ENCODE measurements around the gene POMP. TPM values are rescaled to one million over a fixed set of nuclear protein-coding genes. Genes with fewer than 3 reads are reported as not detected.

The POMP gene
- total RNA-seq, 2 experiments from 2014 or later = 46.6 to 79.0 TPM

DNA sequence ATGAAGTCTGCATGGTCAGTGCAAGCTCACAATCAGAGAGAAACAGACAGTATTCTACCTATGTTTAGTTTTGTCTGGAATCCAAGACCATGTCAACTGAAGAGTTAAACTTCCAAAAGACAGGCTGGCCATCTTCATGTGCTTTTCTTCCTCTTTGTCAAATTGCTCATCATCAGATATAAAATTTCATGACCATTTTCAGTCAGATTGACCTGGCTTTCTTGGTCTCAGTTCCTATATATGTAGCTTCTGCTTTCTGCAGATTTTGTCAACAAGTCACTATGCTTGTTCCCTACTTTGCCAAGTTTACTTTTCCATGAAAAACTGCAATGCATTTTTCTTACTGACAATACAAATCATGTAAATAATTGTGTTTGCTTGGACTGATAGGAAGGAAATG, 46.0 kb downstream of the POMP start:
- Histone ChIP-seq H3K36me3 (ENCODE audit: insufficient read depth, low read length) (peaks cover 7% of the 10 kb centered on the region; the same call in 1 of the 2 replicates), H3K9me3 (ENCODE audit: low read length) (no peaks in the 10 kb centered on the region), H3K27ac (ENCODE audit: low read depth, low read length, poor library complexity, severe bottlenecking) (no peak overlapping the region), H3K4me2 (ENCODE audit: low read length) (no peak overlapping the region), H2AFZ (ENCODE audit: low read length) (no peak overlapping the region), H3K4me3 (ENCODE audit: low read depth, low read length, poor library complexity, severe bottlenecking) (no peak overlapping the region), H3K4me1 (ENCODE audit: insufficient read depth, low read length, poor library complexity, severe bottlenecking) (peaks cover 6% of the 10 kb centered on the region), H3K9me2 (ENCODE audit: insufficient read depth, low read length) (0 out of 2 replicates have a peak, but pooled peaks cover 3% of the 10 kb centered on the region), H4K20me1 (ENCODE audit: insufficient read depth, low read length) (no peaks in the 10 kb centered on the region), H3K79me2 (ENCODE audit: insufficient read depth, low read depth, low read length) (no peaks in the 10 kb centered on the region)
- BruUV-seq (replicated peaks) = no TSS peak
- intact Hi-C loops (cut with micrococcal nuclease; ENCODE audit: unreplicated experiment) = no loop called here
- no peak for DNase-seq (ENCODE audit: low spot score)
- CTCF ChIA-PET (ENCODE audit: unreplicated experiment) = no interaction called here
- POLR2A ChIA-PET = interaction anchor here (0.6 kb wide), 1 partner anchor 402 kb away, joined by 3 read pairs; no protein-coding TSS in a partner anchor
- TF ChIP-seq CTCF (conservative IDR thresholded peaks at IDR 0.05; ENCODE audit: low read length) (no peak), EZH2phosphoT487 (IDR thresholded peaks at IDR 0.05; ENCODE audit: borderline replicate concordance, low read depth, low read length) (no peak)

GRCh38 chr13:28705461-28706083, 46.6 kb downstream of the POMP start:
- Histone ChIP-seq H4K20me1 (ENCODE audit: insufficient read depth, low read length) (no peaks in the 10 kb centered on the region), H3K4me2 (ENCODE audit: low read length) (no peak overlapping the region), H3K9me3 (ENCODE audit: low read length) (no peaks in the 10 kb centered on the region), H3K4me1 (ENCODE audit: insufficient read depth, low read length, poor library complexity, severe bottlenecking) (peaks cover 6% of the 10 kb centered on the region), H3K9me2 (ENCODE audit: insufficient read depth, low read length) (0 out of 2 replicates have a peak, but pooled peaks cover 3% of the 10 kb centered on the region), H3K36me3 (ENCODE audit: insufficient read depth, low read length) (0 out of 2 replicates have a peak, but pooled peaks cover 7% of the 10 kb centered on the region), H3K79me2 (ENCODE audit: insufficient read depth, low read depth, low read length) (no peaks in the 10 kb centered on the region), H3K27ac (ENCODE audit: low read depth, low read length, poor library complexity, severe bottlenecking) (no peak overlapping the region), H3K4me3 (ENCODE audit: low read depth, low read length, poor library complexity, severe bottlenecking) (no peak overlapping the region), H2AFZ (ENCODE audit: low read length) (no peak overlapping the region)
- TF ChIP-seq CTCF (conservative IDR thresholded peaks at IDR 0.05; ENCODE audit: low read length) = no peak
- no peak for TF ChIP-seq EZH2phosphoT487 (IDR thresholded peaks at IDR 0.05; ENCODE audit: borderline replicate concordance, low read depth, low read length)
- DNase-seq (ENCODE audit: low spot score) = no peak
- POLR2A ChIA-PET = interaction anchor here (0.6 to 0.7 kb wide), 3 partner anchors 167 to 666 kb away, joined by 3 to 4 read pairs (median 3); no protein-coding TSS in a partner anchor
- BruUV-seq (replicated peaks) = no TSS peak
- CTCF ChIA-PET (ENCODE audit: unreplicated experiment) = no interaction called here
- intact Hi-C loops (cut with micrococcal nuclease; ENCODE audit: unreplicated experiment) = no loop called here
